HG03460 (cell line): Measurements from ENCODE around the gene PSMB8.

Experiments used
- ATAC-seq: cut with Tn5 transposase; IDR thresholded peaks from one replicate; pipeline ENCODE4 v1.9.1; 2021; ENCODE audit not compliant: unreplicated experiment

PSMB8 gene

DNA sequence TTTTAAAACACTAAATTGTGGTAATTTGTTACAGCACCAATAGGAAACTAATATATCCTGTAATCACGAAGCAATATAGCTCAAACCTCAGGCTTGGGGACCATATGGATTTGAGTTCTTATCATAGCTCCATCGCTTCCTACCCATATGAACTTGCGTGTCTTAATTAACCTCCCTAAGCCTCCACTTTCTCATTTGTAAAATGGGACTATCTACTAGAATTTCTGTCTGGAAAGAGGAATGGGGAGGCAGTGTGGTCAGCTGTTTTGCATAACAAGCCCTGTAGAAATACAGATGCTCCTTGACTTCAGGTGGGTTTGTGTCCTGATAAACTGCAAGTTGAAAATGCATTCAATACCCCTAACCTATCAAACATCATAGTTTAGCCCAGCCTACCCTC is 44.1 kb downstream of the PSMB8 start:
- no peak for ATAC-seq

DNA sequence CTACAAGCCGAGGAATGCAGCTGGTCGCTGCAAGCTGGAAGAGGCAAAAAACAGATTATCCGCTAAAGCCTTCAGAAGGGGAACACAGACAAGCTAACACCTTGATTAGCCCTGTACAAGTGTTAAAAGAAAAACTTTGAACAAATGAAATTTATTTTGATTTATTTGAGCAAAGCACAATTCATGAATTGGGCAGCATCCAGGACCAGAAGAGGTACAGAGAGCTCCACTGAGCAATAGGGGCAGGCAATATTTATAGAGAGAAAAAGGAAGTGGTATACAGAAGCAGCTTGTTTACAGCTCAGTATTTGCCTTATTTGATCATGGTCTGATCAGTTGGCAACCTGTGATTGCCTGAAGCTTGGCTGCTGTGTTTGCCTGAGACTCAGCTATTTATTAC is 44.7 kb downstream of the PSMB8 start:
- ATAC-seq = no peak

- ATAC-seq = no peak
These were observed 46.7 kb downstream of the PSMB8 start for GRCh38 chr6:32796848-32797776.

GRCh38 chr6:32794510-32794909 is 49.3 kb downstream of the PSMB8 start:
- ATAC-seq = no peak

- no peak for ATAC-seq
These were observed 50.9 kb downstream of the PSMB8 start for GRCh38 chr6:32792901-32793435.
